ENCODE results near the gene IGSF21.

IGSF21 gene

DNA sequence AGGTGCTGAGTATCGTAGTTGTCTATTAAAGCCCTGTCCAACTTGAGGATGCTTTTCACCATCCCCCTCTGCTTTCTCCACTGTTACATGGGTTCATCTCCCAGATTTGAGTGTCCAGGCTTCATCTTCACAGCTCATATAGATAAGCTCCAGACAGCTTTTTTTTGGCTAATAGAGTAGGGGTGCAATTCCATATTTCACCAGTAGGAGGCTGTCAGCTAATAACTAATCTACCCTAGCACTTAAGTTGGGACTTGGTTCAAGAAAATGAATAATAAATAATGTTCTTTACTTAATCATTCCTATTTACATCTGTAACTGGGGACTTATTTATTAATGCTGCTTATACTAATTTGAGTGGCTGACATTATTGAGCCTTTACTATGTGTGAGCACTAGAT lies 124.5 kb downstream of the IGSF21 start:
- DNase-seq: no peak
- Histone ChIP-seq H3K27ac (no peak overlapping the region), H3K9me3 (ENCODE audit: severe bottlenecking) (peaks cover 6% of the 10 kb centered on the region), H3K27me3 (ENCODE audit: insufficient read depth, low read depth, severe bottlenecking) (no peaks in the 10 kb centered on the region), H3K4me3 (ENCODE audit: low read depth, low read length) (no peak overlapping the region), H3K36me3 (peaks cover 5% of the 10 kb centered on the region)
- TF ChIP-seq, protein P1, sequence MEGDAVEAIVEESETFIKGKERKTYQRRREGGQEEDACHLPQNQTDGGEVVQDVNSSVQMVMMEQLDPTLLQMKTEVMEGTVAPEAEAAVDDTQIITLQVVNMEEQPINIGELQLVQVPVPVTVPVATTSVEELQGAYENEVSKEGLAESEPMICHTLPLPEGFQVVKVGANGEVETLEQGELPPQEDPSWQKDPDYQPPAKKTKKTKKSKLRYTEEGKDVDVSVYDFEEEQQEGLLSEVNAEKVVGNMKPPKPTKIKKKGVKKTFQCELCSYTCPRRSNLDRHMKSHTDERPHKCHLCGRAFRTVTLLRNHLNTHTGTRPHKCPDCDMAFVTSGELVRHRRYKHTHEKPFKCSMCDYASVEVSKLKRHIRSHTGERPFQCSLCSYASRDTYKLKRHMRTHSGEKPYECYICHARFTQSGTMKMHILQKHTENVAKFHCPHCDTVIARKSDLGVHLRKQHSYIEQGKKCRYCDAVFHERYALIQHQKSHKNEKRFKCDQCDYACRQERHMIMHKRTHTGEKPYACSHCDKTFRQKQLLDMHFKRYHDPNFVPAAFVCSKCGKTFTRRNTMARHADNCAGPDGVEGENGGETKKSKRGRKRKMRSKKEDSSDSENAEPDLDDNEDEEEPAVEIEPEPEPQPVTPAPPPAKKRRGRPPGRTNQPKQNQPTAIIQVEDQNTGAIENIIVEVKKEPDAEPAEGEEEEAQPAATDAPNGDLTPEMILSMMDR (IDR thresholded peaks at IDR 0.05; ENCODE audit: low read depth, low read length): peak; percentile 44

GRCh38 chr1:18233176-18233864 lies 125.7 kb downstream of the IGSF21 start:
- H3K4me3 ChIP-seq (ENCODE audit: low read depth, low read length): no peak overlapping the region
- H3K27ac ChIP-seq: no peak overlapping the region
- H3K27me3 ChIP-seq (ENCODE audit: insufficient read depth, low read depth, severe bottlenecking): no peaks in the 10 kb centered on the region
- DNase-seq: no peak
- H3K9me3 ChIP-seq (ENCODE audit: severe bottlenecking): peaks cover 6% of the 10 kb centered on the region
- TF ChIP-seq, protein P1 (IDR thresholded peaks at IDR 0.05; ENCODE audit: low read depth, low read length): no peak
- peaks cover 5% of the 10 kb centered on the region for H3K36me3 ChIP-seq

- Histone ChIP-seq H3K4me3 (ENCODE audit: low read depth, low read length) (no peak overlapping the region), H3K36me3 (peaks cover 5% of the 10 kb centered on the region), H3K9me3 (ENCODE audit: severe bottlenecking) (peaks cover 6% of the 10 kb centered on the region), H3K27me3 (ENCODE audit: insufficient read depth, low read depth, severe bottlenecking) (no peaks in the 10 kb centered on the region), H3K27ac (no peak overlapping the region)
- DNase-seq: peak; percentile 76
- TF ChIP-seq, protein P1 (IDR thresholded peaks at IDR 0.05; ENCODE audit: low read depth, low read length): peak; percentile 80
Measured at GRCh38 chr1:18234790-18235242, 127.2 kb downstream of the IGSF21 start.

- H3K9me3 ChIP-seq (ENCODE audit: severe bottlenecking): no peaks in the 10 kb centered on the region
- H3K27ac ChIP-seq: no peak overlapping the region
- DNase-seq: no peak
- H3K27me3 ChIP-seq (ENCODE audit: insufficient read depth, low read depth, severe bottlenecking): no peaks in the 10 kb centered on the region
- no peak overlapping the region for H3K4me3 ChIP-seq (ENCODE audit: low read depth, low read length)
- H3K36me3 ChIP-seq: peaks cover 3% of the 10 kb centered on the region; the same call in 1 of the 2 replicates
- TF ChIP-seq, protein P1 (IDR thresholded peaks at IDR 0.05; ENCODE audit: low read depth, low read length): no peak
Measured at GRCh38 chr1:18237371-18237770, 129.8 kb downstream of the IGSF21 start.

- Histone ChIP-seq H3K36me3 (no peaks in the 10 kb centered on the region), H3K27ac (no peak overlapping the region), H3K27me3 (ENCODE audit: insufficient read depth, low read depth, severe bottlenecking) (no peaks in the 10 kb centered on the region), H3K9me3 (ENCODE audit: severe bottlenecking) (no peaks in the 10 kb centered on the region), H3K4me3 (ENCODE audit: low read depth, low read length) (no peak overlapping the region)
- TF ChIP-seq, protein P1 (IDR thresholded peaks at IDR 0.05; ENCODE audit: low read depth, low read length): no peak
- DNase-seq: peak; percentile 37
Measured at GRCh38 chr1:18238190-18238589, 130.6 kb downstream of the IGSF21 start.

GRCh38 chr1:18239671-18240070 lies 132.1 kb downstream of the IGSF21 start:
- Histone ChIP-seq H3K4me3 (ENCODE audit: low read depth, low read length) (no peak overlapping the region), H3K36me3 (no peaks in the 10 kb centered on the region), H3K9me3 (ENCODE audit: severe bottlenecking) (no peaks in the 10 kb centered on the region), H3K27me3 (ENCODE audit: insufficient read depth, low read depth, severe bottlenecking) (no peaks in the 10 kb centered on the region), H3K27ac (no peak overlapping the region)
- DNase-seq: no peak
- TF ChIP-seq, protein P1 (IDR thresholded peaks at IDR 0.05; ENCODE audit: low read depth, low read length): no peak

All from WERI-Rb-1 (cell line).